ENCODE data around the gene PELI1.

Gene PELI1

DNA sequence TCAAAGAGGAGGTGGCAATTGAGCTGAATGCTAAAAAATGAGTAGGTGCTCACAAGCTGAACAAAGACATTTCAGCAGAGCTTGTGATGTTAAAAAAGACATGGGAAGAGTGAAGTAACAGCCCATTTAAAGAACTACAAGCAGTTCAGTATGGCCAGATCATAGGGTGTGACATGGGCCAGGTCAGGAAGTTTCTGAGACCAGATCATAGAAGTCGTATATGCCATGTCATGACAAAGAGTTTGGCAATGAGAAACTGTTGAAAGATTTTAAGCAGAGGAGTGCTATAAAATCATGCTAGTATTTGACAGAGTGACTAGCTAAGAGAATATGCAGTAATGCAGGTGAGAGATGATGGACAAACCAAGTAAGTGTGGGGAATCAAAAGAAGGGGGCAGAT is 7.3 kb upstream of the PELI1 start:
- DNase-seq, result no peak

GRCh38 chr2:64145714-64146113 is 1.5 kb upstream of the PELI1 start:
- peak in 1 of 2 donors; percentile 31 for DNase-seq

DNA sequence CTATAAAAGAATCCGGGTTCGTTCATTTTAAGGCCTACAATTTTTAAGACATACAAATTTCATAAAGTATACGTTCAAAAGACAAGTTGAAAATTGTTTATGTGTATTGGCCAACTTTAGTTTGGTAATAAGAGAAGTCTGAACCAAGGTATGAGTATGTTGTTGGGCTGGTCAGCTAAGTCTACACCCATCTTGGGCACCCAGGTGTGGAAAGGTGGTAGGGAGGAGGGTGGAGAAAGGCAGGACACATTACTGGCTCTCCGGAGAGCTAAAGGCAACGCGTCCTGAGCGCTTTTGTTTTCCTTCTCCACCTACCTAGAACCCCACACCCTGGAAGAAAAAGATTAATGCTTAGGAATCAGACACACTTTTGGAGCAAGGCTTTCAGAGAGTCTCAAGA is 899 bp upstream of the PELI1 start:
- no peak for DNase-seq

- peak; percentile 17 to 42 for DNase-seq
Measured at GRCh38 chr2:64143169-64144056, 807 bp downstream of the PELI1 start.

DNA sequence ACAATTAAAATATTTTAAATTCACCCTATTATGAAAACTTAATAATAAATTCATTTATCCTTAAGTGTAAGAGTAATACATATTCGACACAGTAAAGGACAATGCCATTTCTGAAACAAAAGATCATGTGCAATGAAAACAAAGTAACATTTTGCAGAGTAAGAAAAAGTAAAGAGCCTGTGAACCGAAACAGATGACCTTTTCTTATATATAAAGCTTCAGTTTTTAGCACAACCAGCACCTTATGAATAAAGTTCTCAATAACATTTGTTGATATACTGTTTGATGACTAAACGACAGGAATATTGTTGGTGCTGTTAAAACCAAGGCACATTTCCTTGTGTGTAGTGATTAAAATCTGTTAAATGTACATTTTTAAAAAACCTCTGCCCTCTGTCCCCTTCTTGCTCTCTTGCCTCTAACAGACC is 1.5 kb downstream of the PELI1 start:
- no peak for DNase-seq

DNA sequence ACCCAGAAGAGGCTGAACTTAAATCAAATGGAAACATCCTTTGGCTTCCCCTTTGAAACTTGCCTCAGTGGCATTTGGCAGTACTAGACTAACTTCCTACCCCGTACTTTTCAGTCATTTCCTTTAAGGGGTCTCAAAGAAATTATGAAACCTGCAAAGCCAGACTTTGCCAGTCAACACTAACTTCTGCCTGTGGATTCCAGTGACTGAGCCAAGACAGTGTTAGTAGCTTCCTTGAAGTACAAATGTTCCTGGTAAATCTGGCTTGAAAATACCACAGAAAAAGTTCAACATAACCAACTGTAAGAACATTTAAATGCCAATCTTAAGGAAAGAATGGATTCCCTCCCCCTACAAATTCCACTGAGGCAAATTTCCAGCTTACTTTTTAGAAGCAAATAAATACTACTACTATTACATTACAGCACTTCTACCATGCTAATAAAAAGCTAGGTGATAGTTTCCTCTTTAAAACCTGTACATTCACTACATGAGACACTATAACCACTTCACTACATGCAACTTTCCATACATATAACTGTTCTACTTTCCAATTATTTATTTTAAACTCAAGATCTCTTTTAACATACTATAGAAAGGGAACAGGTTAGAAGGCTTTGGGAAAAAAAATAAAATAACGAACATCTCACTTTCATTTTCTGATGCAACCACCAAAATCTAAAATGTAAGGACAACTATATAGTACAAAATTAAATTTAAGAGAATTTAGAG is 2.4 kb downstream of the PELI1 start:
- peak in 1 of 2 donors; percentile 21 for DNase-seq

GRCh38 chr2:64140665-64141200 is 3.5 kb downstream of the PELI1 start:
- no peak for DNase-seq

DNA sequence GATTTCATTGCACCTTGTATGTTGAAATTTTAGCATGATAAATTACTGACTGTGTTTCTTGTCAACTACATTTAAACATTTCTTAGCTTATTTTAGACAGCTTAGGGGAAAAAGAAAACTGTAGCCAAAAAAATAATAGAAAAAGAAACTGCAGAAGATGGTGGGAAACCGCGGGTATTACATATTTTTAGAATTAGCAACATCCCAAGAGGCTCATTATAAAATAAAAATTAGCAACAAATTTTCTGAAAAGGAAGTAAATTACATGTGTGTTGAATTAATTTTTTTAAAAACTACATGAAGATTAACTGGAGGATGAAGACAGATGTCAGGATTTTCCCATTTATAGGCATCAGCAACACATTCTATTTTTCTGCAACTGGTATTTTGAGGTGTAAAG is 4.3 kb downstream of the PELI1 start:
- DNase-seq, result no peak

DNA sequence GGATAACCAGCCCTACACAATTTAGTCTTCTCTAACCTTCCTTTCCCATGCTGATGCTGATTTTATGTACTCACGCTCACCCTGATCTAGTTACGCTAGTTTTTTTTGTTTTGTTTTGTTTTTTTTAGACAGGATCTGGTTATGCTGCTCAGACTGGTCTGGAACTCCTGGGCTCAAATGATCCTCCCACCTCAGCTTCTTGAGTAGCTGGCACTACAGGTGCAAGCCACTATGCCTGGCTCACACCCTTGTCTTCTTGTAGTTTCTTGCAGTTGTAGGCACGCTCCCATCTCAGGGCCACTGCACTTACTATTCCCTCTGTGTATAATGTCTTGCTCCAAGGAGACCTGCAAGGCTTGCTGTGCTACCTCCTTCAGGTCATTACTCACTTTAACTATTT is 6.2 kb downstream of the PELI1 start:
- DNase-seq, result no peak

- DNase-seq, result no peak
Measured at GRCh38 chr2:64137567-64137966, 6.7 kb downstream of the PELI1 start.

DNA sequence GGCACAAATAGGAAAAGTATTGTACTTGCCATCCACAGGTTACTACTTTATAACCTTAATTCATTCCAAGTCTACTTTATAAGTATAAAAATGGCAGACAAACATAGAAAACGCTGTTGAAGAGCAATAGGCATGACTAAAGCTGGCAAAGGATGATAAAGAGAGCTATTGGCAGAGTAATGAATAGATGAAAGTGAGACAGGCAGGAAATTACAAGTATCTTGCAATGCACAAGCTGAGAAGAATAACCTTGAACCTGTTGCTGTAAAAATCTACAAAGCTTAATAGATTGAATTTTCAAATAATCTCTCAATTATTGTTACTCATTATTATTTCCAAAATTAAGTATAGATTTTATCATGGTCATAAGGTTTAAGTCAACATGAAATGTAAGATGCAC is 8.8 kb downstream of the PELI1 start:
- no peak for DNase-seq

GRCh38 chr2:64134813-64135212 is 9.4 kb downstream of the PELI1 start:
- DNase-seq, result peak in 1 of 2 donors; percentile 25

- no peak for DNase-seq
Measured at GRCh38 chr2:64133828-64134227, 10.4 kb downstream of the PELI1 start.

DNA sequence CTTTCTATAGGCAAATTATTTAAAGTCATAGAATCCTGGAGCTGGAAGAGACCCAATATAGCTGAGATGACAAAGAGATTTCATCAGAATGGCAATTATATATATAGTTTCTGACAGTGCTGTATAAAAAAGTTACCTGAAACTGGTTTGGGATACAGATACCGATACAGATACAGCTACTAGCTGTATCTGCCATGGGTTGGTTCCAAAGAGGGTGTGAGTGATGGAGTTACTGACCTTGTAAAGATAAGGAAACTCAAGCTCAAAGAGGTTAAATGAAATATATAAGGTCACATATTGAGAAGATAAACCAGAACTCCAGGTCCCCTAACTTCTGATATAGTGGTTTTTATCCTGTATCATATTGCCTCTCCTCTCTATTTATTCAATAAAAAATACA is 10.9 kb downstream of the PELI1 start:
- no peak for DNase-seq

- DNase-seq, result no peak
Measured at GRCh38 chr2:64130333-64130732, 13.9 kb downstream of the PELI1 start.

DNA sequence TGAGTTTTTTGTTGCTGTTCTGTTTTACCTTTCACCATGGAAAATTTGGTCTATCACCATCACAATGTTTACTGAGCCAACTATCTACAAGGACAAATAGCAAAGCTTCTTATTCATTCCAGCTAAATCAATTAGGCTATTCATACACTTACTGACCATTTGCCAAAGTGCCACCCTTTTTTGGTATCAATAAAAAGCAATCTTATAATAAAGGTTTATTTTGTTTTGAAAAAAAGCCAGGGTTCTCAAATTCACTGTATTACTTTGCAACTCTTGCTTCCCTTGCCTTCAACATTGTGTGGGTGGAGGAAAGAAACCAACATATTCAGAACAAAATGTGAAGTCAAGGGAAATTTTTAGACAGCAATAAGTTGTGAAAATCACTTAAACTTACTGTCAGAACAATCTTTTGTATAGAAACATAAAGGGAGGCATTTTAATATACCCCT is 15.3 kb downstream of the PELI1 start:
- no peak for DNase-seq

DNA sequence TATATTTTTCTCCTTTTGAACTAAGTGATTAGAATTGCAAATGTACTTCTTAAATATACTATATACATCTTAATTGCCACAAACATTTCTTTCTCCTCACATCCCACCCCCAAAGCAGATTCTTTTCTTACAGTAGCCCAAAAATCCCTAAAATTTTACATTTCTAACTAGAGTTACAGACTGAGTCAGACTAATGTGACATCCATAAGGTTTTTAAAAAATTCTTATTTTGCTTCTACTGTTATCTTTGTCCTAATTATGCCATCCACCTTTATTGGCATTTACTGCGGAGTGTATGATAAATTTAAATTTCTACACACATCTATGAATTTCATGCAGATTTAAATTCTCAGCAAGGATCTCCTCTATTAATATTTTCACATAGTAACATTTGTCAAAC is 15.8 kb downstream of the PELI1 start:
- DNase-seq, result no peak

DNA sequence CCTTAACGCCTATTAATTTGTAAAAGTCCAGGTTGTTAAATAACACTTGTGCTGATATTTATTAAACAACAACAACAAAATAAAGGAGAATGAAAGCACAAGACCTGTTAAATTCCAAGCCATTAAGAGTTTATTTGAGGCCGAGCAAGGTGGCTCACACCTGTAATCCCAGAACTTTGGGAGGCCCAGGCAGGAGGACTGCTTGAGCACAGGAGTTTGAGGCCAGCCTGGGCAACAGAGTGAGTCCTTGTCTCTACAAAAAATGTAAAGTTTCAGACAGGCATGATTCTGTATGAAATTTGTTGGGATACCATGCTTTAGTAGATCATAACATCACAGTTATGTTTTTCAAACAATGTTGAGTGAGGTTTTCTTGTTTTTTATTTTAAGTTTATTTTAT is 17.1 kb downstream of the PELI1 start:
- no peak for DNase-seq

- no peak for DNase-seq
Measured at GRCh38 chr2:64126601-64127000, 17.6 kb downstream of the PELI1 start.

DNA sequence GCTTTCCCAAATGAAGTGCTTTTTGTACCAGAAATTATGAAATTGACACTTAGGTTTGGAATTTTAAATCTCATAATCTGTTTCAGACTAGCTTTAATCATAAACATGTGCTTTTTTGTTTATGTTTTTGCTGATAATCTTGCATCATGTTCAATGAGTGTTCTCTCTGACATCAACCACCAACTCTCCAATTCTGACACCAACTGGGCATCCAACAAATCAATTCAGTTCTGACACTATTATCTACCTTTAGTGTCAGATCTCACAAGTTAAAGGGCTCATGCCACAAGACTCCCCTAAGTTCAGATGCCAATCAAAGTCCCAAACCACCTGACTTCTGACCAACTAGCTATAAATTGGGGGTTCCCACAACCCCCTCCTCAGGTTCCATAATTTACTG is 19.6 kb downstream of the PELI1 start:
- DNase-seq, result no peak

- DNase-seq, result no peak
Measured at GRCh38 chr2:64124168-64124567, 20.1 kb downstream of the PELI1 start.

DNA sequence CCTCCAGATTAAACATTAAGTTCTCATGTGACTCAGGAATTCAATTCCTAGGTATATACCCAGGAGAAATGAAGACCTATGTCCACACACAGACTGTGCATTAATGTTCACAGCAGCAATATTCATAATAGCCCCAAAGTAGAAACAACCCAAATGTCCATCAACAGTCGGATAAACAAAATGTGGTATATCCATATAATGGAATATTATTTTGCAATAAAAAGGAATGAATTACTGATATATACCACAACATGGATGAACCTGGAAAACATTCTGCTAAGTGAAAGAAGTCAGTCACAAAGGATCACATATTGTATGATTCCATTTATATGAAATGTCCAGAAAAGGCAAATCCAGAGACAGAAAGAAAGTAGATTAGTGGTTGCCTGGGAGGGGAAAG is 20.5 kb downstream of the PELI1 start:
- no peak for DNase-seq

GRCh38 chr2:64122358-64122757 is 21.9 kb downstream of the PELI1 start:
- no peak for DNase-seq

GRCh38 chr2:64120928-64121327 is 23.3 kb downstream of the PELI1 start:
- DNase-seq, result no peak
